Muscle layer of duodenum (tissue), 2 donors: ENCODE data around the gene LTBP4.
A peak's percentile ranks its signal among the peaks of the same experiment; 100 is the strongest.
"Not testable (repeated sequence)": the region's sequence is repeated elsewhere in the genome, so short reads cannot be mapped to it uniquely, and the experiment has no call there.

Source experiments
- H3K27ac ChIP-seq: one replicate; pipeline ENCODE4 v1.7.0; 2013; ENCODE audit warnings: mild to moderate bottlenecking, low read length
- H3K27me3 ChIP-seq: one replicate; pipeline ENCODE4 v1.7.0; 2013; ENCODE audit warnings: low read depth, mild to moderate bottlenecking, control low read depth, low read length
- H3K36me3 ChIP-seq, 2 donors: one replicate each; pipeline ENCODE4 v1.7.0; 2013; ENCODE audit warnings: low read length in 2 of 2, control low read depth in 1 of 2, mild to moderate bottlenecking in 1 of 2; ENCODE audit not compliant: insufficient read depth in 2 of 2, control insufficient read depth in 1 of 2
- H3K4me1 ChIP-seq, 2 donors: one replicate each; pipeline ENCODE4 v1.7.0; 2013; ENCODE audit warnings: low read length in 2 of 2, mild to moderate bottlenecking in 2 of 2, control low read depth in 1 of 2, moderate library complexity in 1 of 2; ENCODE audit not compliant: insufficient read depth in 2 of 2, control insufficient read depth in 1 of 2
- H3K4me3 ChIP-seq, 2 donors: one replicate each; pipeline ENCODE4 v1.7.0; 2013; ENCODE audit warnings: low read length in 2 of 2, low read depth in 1 of 2, mild to moderate bottlenecking in 1 of 2
- H3K9me3 ChIP-seq, 2 donors: one replicate each; pipeline ENCODE4 v1.7.0; 2013; ENCODE audit warnings: low read length in 2 of 2, control low read depth in 1 of 2, mild to moderate bottlenecking in 1 of 2; ENCODE audit not compliant: control insufficient read depth in 1 of 2
- donor health status: healthy.

LTBP4 gene, protein sequence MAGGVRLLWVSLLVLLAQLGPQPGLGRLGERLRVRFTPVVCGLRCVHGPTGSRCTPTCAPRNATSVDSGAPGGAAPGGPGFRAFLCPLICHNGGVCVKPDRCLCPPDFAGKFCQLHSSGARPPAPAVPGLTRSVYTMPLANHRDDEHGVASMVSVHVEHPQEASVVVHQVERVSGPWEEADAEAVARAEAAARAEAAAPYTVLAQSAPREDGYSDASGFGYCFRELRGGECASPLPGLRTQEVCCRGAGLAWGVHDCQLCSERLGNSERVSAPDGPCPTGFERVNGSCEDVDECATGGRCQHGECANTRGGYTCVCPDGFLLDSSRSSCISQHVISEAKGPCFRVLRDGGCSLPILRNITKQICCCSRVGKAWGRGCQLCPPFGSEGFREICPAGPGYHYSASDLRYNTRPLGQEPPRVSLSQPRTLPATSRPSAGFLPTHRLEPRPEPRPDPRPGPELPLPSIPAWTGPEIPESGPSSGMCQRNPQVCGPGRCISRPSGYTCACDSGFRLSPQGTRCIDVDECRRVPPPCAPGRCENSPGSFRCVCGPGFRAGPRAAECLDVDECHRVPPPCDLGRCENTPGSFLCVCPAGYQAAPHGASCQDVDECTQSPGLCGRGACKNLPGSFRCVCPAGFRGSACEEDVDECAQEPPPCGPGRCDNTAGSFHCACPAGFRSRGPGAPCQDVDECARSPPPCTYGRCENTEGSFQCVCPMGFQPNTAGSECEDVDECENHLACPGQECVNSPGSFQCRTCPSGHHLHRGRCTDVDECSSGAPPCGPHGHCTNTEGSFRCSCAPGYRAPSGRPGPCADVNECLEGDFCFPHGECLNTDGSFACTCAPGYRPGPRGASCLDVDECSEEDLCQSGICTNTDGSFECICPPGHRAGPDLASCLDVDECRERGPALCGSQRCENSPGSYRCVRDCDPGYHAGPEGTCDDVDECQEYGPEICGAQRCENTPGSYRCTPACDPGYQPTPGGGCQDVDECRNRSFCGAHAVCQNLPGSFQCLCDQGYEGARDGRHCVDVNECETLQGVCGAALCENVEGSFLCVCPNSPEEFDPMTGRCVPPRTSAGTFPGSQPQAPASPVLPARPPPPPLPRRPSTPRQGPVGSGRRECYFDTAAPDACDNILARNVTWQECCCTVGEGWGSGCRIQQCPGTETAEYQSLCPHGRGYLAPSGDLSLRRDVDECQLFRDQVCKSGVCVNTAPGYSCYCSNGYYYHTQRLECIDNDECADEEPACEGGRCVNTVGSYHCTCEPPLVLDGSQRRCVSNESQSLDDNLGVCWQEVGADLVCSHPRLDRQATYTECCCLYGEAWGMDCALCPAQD (N-terminal part only)

DNA sequence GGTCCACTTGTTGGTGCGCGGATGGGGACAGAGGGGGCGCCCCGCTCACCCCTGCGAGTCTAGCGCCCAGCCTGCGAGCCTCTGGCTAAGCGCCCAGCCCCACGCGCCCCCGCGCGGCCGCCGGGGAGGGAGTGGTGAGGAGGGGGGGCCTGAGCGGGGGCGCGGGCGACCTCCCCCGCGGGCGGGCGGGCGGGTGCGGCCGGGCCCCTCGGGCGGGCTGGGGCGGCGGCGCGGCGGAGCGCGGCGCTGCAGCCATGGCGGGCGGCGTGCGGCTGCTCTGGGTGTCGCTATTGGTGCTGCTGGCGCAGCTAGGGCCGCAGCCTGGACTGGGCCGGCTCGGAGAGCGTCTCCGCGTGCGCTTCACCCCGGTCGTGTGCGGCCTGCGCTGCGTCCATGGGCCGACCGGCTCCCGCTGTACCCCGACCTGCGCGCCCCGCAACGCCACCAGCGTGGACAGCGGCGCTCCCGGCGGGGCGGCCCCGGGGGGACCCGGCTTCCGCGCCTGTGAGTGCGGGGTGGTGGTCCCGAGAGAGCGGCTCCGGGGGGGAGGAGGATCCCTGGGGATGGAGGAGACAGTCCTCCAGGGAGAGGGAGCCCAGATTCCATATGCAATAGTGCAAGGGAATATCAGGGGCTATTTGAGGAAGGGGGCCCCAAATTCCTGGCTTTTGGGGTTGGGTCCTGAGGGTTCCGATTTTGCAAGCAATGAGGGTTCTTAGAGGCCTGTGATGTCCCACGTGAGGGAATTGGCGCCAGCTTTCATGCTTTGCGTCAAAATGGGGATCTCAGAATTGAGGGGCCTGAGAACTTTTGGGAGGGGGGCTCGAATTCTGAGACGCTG is at the start of gene LTBP4:
Gene LTBP4, plus strand, starts transcription at position 236 of the 841 bp plus-strand sequence. Its CDS starts 19 bp downstream, at position 255.
- Histone ChIP-seq H3K4me1 (peaks cover 13 to 71% of the 10 kb centered on the region in 2 donors), H3K27ac (no peak within 1 kb of the TSS), H3K9me3 (no peaks in the 10 kb centered on the region), H3K27me3 (peaks cover 24% of the 10 kb centered on the region), H3K36me3 (no peaks in the 10 kb centered on the region), H3K4me3 (peak within 1 kb of the TSS; percentile 60 to 69)

DNA sequence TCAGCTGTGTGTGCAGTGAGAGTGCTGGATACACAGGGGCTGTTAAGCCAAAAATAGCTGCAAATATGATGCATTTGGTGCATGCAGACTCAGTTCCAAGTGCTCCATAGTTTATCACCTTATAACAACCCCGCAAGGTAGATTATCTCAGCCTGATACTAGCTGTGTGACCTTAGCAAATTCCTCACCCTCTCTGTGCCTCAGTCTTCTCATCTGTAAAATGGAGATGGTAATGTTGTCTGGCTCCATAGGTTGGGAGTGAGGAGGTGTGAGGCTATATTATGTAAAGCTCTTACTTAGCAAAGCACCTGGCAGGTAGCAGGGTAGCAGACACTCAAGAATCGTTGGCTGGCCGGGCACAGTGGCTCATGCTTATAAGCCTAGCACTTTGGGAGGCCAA is 48.3 kb upstream of the LTBP4 start:
- Histone ChIP-seq H3K4me3 (no peak overlapping the region), H3K27me3 (peaks cover 8% of the 10 kb centered on the region), H3K36me3 (no peaks in the 10 kb centered on the region)

DNA sequence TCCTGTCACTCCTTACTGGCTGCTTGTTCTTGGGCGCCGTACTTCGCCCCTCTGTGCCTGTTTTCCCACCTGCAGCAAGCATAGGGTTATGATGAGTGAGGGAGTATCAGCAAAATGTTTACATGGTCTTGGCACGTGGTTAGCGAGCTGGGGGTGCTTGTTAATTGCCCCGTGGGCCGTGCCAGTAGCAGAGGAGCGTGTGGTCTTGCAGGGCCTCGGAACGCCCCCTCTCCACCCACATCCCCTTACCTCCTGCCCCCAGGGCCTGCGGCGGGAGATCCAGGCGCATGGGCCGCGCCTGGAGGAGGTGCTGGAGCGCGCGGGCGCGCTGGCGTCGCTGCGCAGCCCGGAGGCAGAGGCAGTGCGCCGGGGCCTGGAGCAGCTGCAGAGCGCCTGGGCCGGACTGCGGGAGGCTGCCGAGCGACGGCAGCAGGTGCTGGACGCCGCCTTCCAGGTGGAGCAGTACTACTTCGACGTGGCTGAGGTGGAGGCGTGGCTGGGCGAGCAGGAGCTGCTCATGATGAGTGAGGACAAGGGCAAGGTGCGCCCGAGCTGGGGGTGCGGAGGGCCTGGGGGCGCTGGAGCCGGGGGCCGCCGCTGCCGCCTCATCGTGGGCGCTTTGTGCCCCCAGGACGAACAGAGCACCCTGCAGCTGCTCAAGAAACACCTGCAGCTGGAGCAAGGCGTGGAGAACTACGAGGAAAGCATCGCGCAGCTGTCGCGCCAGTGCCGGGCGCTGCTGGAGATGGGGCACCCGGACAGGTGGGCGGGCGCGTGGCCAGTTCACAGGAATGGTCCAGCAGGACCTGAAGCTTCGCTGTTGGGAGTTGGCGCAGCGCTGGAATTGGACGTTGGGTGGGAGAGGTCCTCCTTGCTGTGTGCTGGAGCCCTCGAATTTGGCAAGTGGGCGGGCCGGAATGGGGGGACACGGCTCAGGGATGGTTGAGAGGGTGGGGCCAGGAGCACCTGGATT is 47.0 kb upstream of the LTBP4 start:
- Histone ChIP-seq H3K27me3 (peaks cover 8% of the 10 kb centered on the region), H3K36me3 (no peaks in the 10 kb centered on the region), H3K9me3 (no peaks in the 10 kb centered on the region), H3K27ac (no peak overlapping the region), H3K4me3 (no peak overlapping the region), H3K4me1 (no peaks in the 10 kb centered on the region)

More for the DNA sequence above, 48.3 kb upstream of the LTBP4 start:
- Histone ChIP-seq H3K9me3 (no peaks in the 10 kb centered on the region), H3K4me1 (no peaks in the 10 kb centered on the region), H3K27ac (no peak overlapping the region)

DNA sequence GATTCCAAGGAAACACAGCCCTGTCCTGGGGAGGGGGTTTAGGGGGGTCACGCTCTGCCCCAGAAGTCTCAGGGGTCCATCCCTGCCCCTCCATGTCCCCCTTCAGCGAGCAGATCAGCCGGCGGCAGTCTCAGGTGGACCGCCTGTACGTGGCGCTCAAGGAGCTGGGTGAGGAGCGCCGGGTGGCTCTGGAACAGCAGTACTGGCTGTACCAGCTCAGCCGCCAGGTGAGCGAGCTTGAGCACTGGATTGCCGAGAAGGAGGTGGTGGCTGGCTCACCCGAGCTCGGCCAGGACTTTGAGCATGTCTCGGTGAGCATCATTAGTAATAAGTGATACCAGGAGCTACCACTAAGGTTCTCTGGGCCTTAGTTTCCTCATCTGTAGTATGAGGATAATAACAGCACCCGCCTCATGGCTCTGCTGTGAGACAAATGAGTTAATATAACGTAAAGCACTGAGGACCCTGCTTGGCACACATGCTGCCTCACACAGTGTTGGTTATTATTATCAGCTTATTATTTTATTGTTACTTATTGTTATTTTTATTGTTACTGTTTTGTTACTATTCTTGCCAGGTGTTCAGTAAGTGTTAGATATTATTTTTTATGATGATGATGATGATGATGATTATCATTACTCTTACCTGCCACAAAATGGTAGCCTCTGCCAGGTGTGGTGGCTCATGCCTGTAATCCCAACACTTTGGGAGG is 45.0 kb upstream of the LTBP4 start:
- Histone ChIP-seq H3K27me3 (peaks cover 8% of the 10 kb centered on the region), H3K9me3 (no peaks in the 10 kb centered on the region), H3K36me3 (peaks cover 0 to 4% of the 10 kb centered on the region in 2 donors), H3K4me1 (no peaks in the 10 kb centered on the region), H3K27ac (no peak overlapping the region), H3K4me3 (no peak overlapping the region)

DNA sequence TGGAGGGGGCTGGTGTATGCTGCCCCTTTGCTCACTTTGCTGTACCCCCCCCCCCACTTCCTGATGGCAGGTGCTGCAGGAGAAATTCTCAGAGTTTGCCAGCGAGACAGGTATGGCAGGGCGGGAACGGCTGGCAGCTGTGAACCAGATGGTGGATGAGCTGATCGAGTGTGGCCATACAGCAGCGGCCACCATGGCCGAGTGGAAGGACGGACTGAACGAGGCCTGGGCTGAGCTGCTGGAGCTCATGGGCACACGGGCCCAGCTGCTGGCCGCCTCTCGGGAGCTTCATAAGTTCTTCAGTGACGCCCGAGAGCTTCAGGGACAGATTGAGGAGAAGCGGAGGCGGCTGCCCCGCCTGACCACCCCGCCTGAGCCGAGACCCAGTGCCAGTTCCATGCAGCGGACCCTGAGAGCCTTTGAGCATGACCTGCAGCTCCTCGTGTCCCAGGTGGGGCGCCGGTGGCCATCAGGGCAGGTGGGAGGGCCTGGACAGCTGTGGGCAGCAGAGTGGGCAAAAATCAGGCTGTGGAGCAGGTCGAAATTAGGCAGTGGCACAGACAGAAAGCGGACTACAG is 44.1 kb upstream of the LTBP4 start:
- peaks cover 8% of the 10 kb centered on the region for H3K27me3 ChIP-seq
- H3K9me3 ChIP-seq = no peaks in the 10 kb centered on the region
- no peaks in the 10 kb centered on the region for H3K4me1 ChIP-seq
- no peak overlapping the region for H3K4me3 ChIP-seq
- no peak overlapping the region for H3K27ac ChIP-seq
- H3K36me3 ChIP-seq = peaks cover 0 to 4% of the 10 kb centered on the region in 2 donors

DNA sequence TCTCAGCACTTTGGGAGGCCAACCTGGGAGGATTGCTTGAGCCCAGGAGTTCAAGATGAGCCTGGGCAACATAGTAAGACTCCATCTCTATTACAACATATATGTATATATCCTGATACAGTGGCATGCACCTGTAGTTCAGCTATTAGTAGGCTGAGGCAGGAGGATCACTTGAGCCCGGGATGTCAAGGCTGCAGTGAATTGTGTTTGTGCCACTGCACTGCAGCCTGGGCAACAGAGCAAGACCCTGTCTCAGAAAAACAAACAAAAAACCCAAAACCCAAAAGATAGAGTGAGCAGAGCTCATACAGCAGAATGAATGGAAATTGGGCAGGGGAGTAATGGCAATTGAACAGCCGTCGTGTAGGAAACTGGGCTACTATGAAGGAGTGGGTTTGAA is 41.8 kb upstream of the LTBP4 start:
- peaks cover 0 to 4% of the 10 kb centered on the region in 2 donors for H3K36me3 ChIP-seq
- H3K27ac ChIP-seq = no peak overlapping the region
- H3K9me3 ChIP-seq = no peaks in the 10 kb centered on the region
- no peak overlapping the region for H3K4me3 ChIP-seq
- no peaks in the 10 kb centered on the region for H3K4me1 ChIP-seq
- no peaks in the 10 kb centered on the region for H3K27me3 ChIP-seq

DNA sequence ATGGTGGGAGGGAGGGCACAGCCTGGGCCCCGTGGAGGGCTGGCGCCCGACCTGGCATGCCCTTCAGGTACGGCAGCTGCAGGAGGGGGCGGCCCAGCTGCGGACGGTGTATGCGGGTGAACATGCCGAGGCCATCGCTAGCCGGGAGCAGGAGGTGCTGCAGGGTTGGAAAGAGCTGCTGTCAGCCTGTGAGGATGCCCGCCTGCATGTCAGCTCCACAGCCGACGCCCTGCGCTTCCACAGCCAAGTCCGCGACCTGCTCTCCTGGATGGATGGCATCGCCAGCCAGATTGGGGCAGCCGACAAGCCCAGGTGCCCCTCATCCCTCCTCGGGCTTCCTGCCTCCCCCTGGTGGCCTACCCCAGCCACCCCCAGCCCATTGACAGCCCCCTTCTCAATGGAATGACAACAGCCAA is 41.1 kb upstream of the LTBP4 start:
- peaks cover 0 to 4% of the 10 kb centered on the region in 2 donors for H3K36me3 ChIP-seq
- no peaks in the 10 kb centered on the region for H3K9me3 ChIP-seq
- H3K27ac ChIP-seq = no peak overlapping the region
- H3K4me3 ChIP-seq = no peak overlapping the region
- H3K27me3 ChIP-seq = no peaks in the 10 kb centered on the region
- H3K4me1 ChIP-seq = no peaks in the 10 kb centered on the region

DNA sequence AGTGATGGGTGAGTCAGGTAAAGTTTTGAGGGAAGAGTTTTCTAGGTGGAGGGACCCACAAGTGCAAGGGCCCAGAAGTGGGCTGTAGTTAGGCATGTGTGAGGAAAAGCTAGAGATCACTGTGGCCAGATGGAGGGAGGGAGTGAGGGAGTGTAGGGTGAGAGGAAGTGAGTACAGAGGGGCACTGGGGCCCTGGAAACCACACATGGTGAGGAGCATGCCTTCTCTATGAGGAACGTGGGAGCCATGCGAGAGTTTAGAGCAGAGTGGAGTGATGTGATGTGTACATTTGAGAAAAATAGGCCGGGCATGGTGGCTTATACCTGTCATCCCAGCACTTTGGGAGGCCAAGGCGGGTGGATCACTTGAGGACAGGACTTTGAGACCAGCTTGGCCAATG is 39.2 kb upstream of the LTBP4 start:
- peaks cover 12% of the 10 kb centered on the region for H3K27me3 ChIP-seq
- no peak overlapping the region for H3K27ac ChIP-seq
- H3K4me3 ChIP-seq = no peak overlapping the region
- no peaks in the 10 kb centered on the region for H3K4me1 ChIP-seq
- H3K36me3 ChIP-seq = peaks cover 0 to 4% of the 10 kb centered on the region in 2 donors
- H3K9me3 ChIP-seq = no peaks in the 10 kb centered on the region

DNA sequence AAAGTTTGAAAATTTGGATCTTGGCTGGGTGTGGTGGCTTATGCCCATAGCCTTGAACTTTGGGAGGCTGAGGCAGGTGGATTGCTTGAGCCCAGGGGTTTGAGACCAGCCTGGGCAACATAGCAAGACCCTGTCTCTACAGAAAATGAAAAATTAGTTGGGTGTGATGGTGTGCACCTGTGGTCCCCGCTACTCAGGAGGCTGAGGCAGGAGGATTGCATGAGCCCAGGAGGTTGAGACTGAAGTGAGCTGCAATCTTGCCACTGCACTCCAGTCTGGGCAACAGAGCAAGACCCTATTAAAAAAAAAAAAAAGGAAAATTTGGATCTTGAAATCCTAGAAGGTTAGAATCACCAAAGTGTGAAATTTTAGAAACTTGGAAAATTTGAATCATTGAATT is 36.6 kb upstream of the LTBP4 start:
- H3K4me3 ChIP-seq, H3K27ac ChIP-seq, H3K36me3 ChIP-seq, H3K4me1 ChIP-seq, H3K9me3 ChIP-seq: not testable (repeated sequence)
- H3K27me3 ChIP-seq = peaks cover 20% of the 10 kb centered on the region
